GM12873 (cell line): ENCODE measurements around the gene TMED10.

Source experiments
- CTCF ChIP-seq: IDR thresholded peaks from 2 replicates; pipeline ENCODE4 v1.5.1; 2012; ENCODE audit warnings: low read depth, mild to moderate bottlenecking, moderate library complexity, low read length, control low read depth; ENCODE audit not compliant: insufficient read depth; ENCODE audit errors: missing control alignments

The TMED10 gene

GRCh38 chr14:75139185-75139584 is 37.2 kb downstream of the TMED10 start:
- no peak for TF ChIP-seq CTCF

- TF ChIP-seq CTCF, result no peak
Measured at GRCh38 chr14:75138492-75138891, 37.9 kb downstream of the TMED10 start.

DNA sequence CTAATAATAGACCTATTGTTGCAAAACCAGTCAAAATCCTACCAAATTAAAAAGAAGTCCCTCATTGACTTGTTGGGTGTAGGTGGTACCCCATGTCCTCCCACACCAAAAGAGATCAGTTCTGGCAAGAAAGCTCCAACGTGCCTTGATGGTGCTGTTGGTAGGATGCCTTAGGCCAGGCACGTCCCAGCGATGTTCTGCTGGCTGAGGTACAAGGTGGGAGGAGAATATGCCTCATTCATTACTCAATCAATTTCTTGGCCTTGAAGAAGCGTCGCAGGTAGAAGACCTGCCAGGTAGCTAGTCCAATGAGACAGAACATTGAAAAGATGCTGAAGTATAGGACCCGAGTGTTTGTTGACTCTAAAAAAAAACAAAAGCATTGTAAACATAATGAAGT is 41.8 kb downstream of the TMED10 start:
- TF ChIP-seq CTCF, result no peak

GRCh38 chr14:75133597-75133996 is 42.8 kb downstream of the TMED10 start:
- no peak for TF ChIP-seq CTCF

- TF ChIP-seq CTCF, result peak; percentile 63
Measured at GRCh38 chr14:75132382-75133086, 43.9 kb downstream of the TMED10 start.

DNA sequence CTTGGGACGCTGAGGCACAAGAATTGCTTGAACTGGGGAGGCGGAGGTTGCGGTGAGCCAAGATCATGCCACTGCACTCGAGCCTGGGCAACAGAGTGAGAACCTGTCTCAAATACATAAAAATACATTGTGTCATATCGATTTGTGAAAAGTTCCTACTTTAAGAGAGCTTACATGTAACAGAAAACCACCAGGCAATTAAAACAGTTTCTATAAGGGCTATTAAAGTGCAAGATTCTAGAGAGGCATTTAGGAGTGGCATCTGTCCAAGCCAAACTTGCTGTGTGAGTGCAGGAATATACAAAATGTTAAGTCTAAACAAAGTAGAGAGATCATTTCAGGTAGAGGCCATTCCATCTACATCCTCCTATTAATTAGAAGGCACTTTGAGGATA is 47.8 kb downstream of the TMED10 start:
- TF ChIP-seq CTCF, result no peak

DNA sequence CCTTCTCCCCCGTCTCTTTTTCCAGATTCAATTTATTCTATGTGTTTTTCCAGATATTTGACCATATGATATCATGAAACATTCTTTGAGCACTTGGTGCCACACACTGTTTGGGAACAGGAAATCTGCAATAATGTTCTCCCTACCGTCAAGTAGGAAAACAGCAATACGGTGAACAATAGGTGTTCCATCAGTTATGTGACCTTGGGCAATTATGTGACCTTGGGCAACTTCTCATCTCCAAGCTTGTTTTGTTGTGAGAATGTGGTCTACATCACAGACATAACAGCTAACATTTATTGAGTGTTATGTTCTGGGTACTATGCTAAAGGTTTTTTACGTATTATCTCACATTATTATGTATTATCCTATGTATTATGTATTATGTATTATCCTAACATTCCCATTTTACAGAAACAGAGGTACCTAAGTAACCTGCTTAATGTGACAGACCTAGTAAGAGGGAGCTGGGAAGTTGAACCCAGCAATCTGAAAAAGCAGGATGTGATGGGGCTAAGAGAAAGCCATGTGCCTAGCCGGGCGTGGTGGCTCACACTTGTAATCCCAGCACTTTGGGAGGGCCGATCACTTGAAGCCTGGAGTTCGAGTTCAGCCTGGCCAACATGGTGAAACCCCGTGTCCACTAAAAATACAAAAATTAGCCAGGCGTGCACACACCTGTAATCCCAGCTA is 48.4 kb downstream of the TMED10 start:
- no peak for TF ChIP-seq CTCF
